Pulmonary artery endothelial cell (primary cell): ENCODE data around the gene SON. TPM values are rescaled to one million over a fixed set of nuclear protein-coding genes. Genes with fewer than 3 reads are reported as not detected.
"Not testable (repeated sequence)": the region's sequence is repeated elsewhere in the genome, so short reads cannot be mapped to it uniquely, and the experiment has no call there.

Experiments used
- DNase-seq: peaks from one replicate; pipeline ENCODE4 v3.0.0-alpha.2; 2011; ENCODE audit warnings: low read depth, low spot score
- total RNA-seq: library from RNA; depleted of rRNA; stranded (reverse); fragments of >200 nt; gene quantifications from 2 replicates; pipeline ENCODE4 v1.2.3, GENCODE V29; 2014

The SON gene
- total RNA-seq, 1 donor from 2014 or later: 128 TPM

GRCh38 chr21:33572350-33572749 is 29.5 kb downstream of the SON start:
- DNase-seq: no peak

- DNase-seq: not testable (repeated sequence)
Observed at GRCh38 chr21:33576741-33577141, 33.9 kb downstream of the SON start.

- DNase-seq: no peak
Observed at GRCh38 chr21:33578214-33578613, 35.4 kb downstream of the SON start.

- DNase-seq: no peak
Observed at GRCh38 chr21:33578959-33579542, 36.2 kb downstream of the SON start.

GRCh38 chr21:33584455-33584854 is 41.6 kb downstream of the SON start:
- no peak for DNase-seq

- no peak for DNase-seq
Observed at GRCh38 chr21:33586927-33587326, 44.1 kb downstream of the SON start.

- no peak for DNase-seq
Observed at GRCh38 chr21:33587792-33588484, 45.1 kb downstream of the SON start.

- DNase-seq: peak; percentile 53
Observed at GRCh38 chr21:33588485-33589335, 45.9 kb downstream of the SON start, which contains the start of gene DONSON. DONSON (minus strand) TSS chr21:33588684; CDS start chr21:33588641, 43 bp downstream.

GRCh38 chr21:33598051-33598450 is 55.2 kb downstream of the SON start:
- no peak for DNase-seq

GRCh38 chr21:33608559-33608958 is 65.7 kb downstream of the SON start:
- peak; percentile 33 for DNase-seq

GRCh38 chr21:33611006-33611744 is 68.3 kb downstream of the SON start:
- no peak for DNase-seq

- not testable (repeated sequence) for DNase-seq
Observed at GRCh38 chr21:33617565-33617964, 74.7 kb downstream of the SON start.

GRCh38 chr21:33618407-33618806 is 75.6 kb downstream of the SON start:
- DNase-seq: no peak

- DNase-seq: no peak
Observed at GRCh38 chr21:33619726-33620125, 76.9 kb downstream of the SON start.

GRCh38 chr21:33622253-33622652 is 79.4 kb downstream of the SON start:
- DNase-seq: no peak

- not testable (repeated sequence) for DNase-seq
Observed at GRCh38 chr21:33626151-33626550, 83.3 kb downstream of the SON start.

Other genes starting within 250 kb of the SON start
- 20.1 and 28.5 TPM in 2 replicates for gene IFNAR1, start 218.1 kb upstream of the SON start, total RNA-seq
- 63.6 and 68.8 TPM in 2 replicates for gene IFNGR2, start 139.6 kb upstream of the SON start, total RNA-seq
- 20.5 and 28.1 TPM in 2 replicates for gene TMEM50B, start 63.1 kb upstream of the SON start, total RNA-seq
- gene DNAJC28, start 51.3 kb upstream of the SON start, total RNA-seq: 0.79 and 1.2 TPM in 2 replicates
- gene GART, start 921 bp upstream of the SON start, total RNA-seq: 79.0 and 107 TPM in 2 replicates
- gene DONSON, start 45.6 kb downstream of the SON start, total RNA-seq: 16.1 and 27.2 TPM in 2 replicates
- gene CRYZL1, start 98.7 kb downstream of the SON start, total RNA-seq: 29.3 and 34.8 TPM in 2 replicates
- 66.4 and 113 TPM in 2 replicates for gene ITSN1, start 99.5 kb downstream of the SON start, total RNA-seq